Heart left ventricle (tissue), 13 donors: Measurements from ENCODE around the gene CDC14C.

Experiments used
- CTCF ChIP-seq, 12 donors: fragments of 200-600 bp; sonication (generic) in 4 of 12; IDR thresholded peaks; one replicate each; pipeline versions ENCODE4 v1.5.0 to v1.8.0; 2018 to 2022; ENCODE audit warnings: antibody characterized with exemption in 12 of 12, mild to moderate bottlenecking in 5 of 12
- POLR2A ChIP-seq, 2 donors: fragments of 450-650 bp; IDR thresholded peaks; one replicate each; pipeline ENCODE4 v1.6.1; 2017; ENCODE audit warnings: antibody characterized with exemption in 2 of 2, mild to moderate bottlenecking in 2 of 2, moderate library complexity in 2 of 2
- donor health status: ischemic (EF 13 %, LVEDD 7.1; RV severe dilation, severe dysfunction).
- donor health status: DM: no; HTN: yes; CAD: no.
- donor health status: DM: no; HTN: no; CAD: no.
- donor health status: ischemic (EF 25% LVEDD 6.9; RV normal size, moderate dysfunction).
- donor health status: ischemic (EF 25% LVEDD 5.7; RV mildly dilated, moderate dysfunction).
- donor health status: ischemic (EF 35%, LVEDD 5.7; RV mildly dilated, moderate dysfunction).
- donor health status: nonischemic (EF 11% LVEDD 7.7; RV severe dilation, severe dysfunction).
- donor health status: DM: yes; HTN: yes; CAD: no.
- donor health status: PGD.
- donor health status: ischemic (EF 29% LVEDD 5.4; RV normal size, mild dysfunction).
- donor health status: nonischemic (EF 23%, LVEDD 6.1; RV moderate dilation, normal function).

GRCh38 chr7:48943279-48943990 is 19.1 kb downstream of the CDC14C start:
- TF ChIP-seq POLR2A (IDR thresholded peaks at IDR 0.05) (no peak), CTCF (IDR thresholded peaks at IDR 0.05) (no peak)
